A549 (cell line): ENCODE data around the gene ACVRL1. TPM values are rescaled to one million over a fixed set of nuclear protein-coding genes. Genes with fewer than 3 reads are reported as not detected.

ENCODE experiments used
- ATAC-seq, 2 experiments: fragments of 200-7000 bp in 1 of 2; fragments of >200 bp in 1 of 2; cut with Nextera tagmentation in 1 of 2; cut with Tn5 transposase in 1 of 2; 3 replicates each; pipeline versions ENCODE4 v1.8.0 to v1.9.1; 2018 to 2020; ENCODE audit warnings: mild to moderate bottlenecking in 1 of 2, moderate library complexity in 1 of 2
- CTCF ChIA-PET: fragments of 300-600 bp; sonication (Branson Sonifier 250); formaldehyde crosslinking; extraction: SDS; loops from one replicate; lab custom pipeline; 2021; ENCODE audit warnings: antibody characterized with exemption, inconsistent platforms; lab: Yijun Ruan, JAX
- POLR2A ChIA-PET: fragments of 350-600 bp; formaldehyde crosslinking; extraction: SDS; loops from one replicate; lab custom pipeline; 2021; ENCODE audit warnings: antibody characterized with exemption, inconsistent platforms; lab: Yijun Ruan, JAX
- DNase-seq, 2 experiments: peaks; one replicate each; pipeline versions ENCODE4 v3.0.0 to v3.0.0-alpha.2; 2011 to 2016; ENCODE audit warnings: low read depth in 1 of 2, low spot score in 1 of 2
- FAIRE-seq: peaks from 2 replicates; lab custom pipeline; 2011; peaks lifted over from hg19 to GRCh38; lab: Jason Lieb, UNC
- H3K27ac ChIP-seq, 2 experiments: fragments of >200 bp; sonication (Bioruptor Twin); formaldehyde crosslinking; 3 replicates each; pipeline ENCODE4 v1.5.1; 2016 to 2017
- H3K4me1 ChIP-seq: fragments of >200 bp; sonication (Bioruptor Twin); formaldehyde crosslinking; 3 replicates; pipeline ENCODE4 v1.6.1; 2016
- H3K4me2 ChIP-seq: fragments of >200 bp; sonication (Bioruptor Twin); formaldehyde crosslinking; 3 replicates; pipeline ENCODE4 v1.6.1; 2016
- H3K4me3 ChIP-seq: fragments of >200 bp; sonication (Bioruptor Twin); formaldehyde crosslinking; 3 replicates; pipeline ENCODE4 v1.5.1; 2016
- H3K9me3 ChIP-seq: fragments of >200 bp; sonication (Bioruptor Twin); formaldehyde crosslinking; 3 replicates; pipeline ENCODE4 v1.6.1; 2016
- CEBPB ChIP-seq, 2 experiments: fragments of >200 bp in 1 of 2; sonication (Bioruptor Twin) in 1 of 2; formaldehyde crosslinking in 1 of 2; IDR thresholded peaks; 2 replicates each; pipeline ENCODE4 v1.6.1; 2012 to 2016
- CHD2 ChIP-seq: fragments of 150-350 bp; IDR thresholded peaks from 2 replicates; pipeline ENCODE4 v1.6.1; 2014; ENCODE audit warnings: low read length; ENCODE audit not compliant: partially characterized antibody
- E2F6 ChIP-seq: IDR thresholded peaks from 2 replicates; pipeline ENCODE4 v1.6.1; 2012; ENCODE audit warnings: low read depth, borderline replicate concordance
- ELK1 ChIP-seq: fragments of 150-350 bp; IDR thresholded peaks from 2 replicates; pipeline ENCODE4 v1.6.1; 2014; ENCODE audit warnings: low read depth, mild to moderate bottlenecking, low read length
- ESRRA ChIP-seq: fragments of 150-350 bp; IDR thresholded peaks from 2 replicates; pipeline ENCODE4 v1.6.1; 2014; ENCODE audit warnings: mild to moderate bottlenecking, low read length, borderline replicate concordance
- FOSB ChIP-seq: fragments of 250-450 bp; sonication (Bioruptor Pico); IDR thresholded peaks from 2 replicates; pipeline ENCODE4 v1.5.0; 2020; ENCODE audit warnings: mild to moderate bottlenecking, moderate library complexity
- FOSL2 ChIP-seq, 2 experiments: fragments of 450-650 bp in 1 of 2; fragments of >200 bp in 1 of 2; sonication (Bioruptor Twin) in 1 of 2; formaldehyde crosslinking; IDR thresholded peaks; 2 replicates each; pipeline versions ENCODE4 v1.5.0 to v1.6.1; 2016 to 2020; ENCODE audit warnings: mild to moderate bottlenecking in 1 of 2, moderate library complexity in 1 of 2
- FOXS1 ChIP-seq: fragments of 250-450 bp; sonication (Bioruptor Pico); IDR thresholded peaks from 2 replicates; pipeline ENCODE4 v1.5.0; 2020; ENCODE audit warnings: mild to moderate bottlenecking, moderate library complexity
- HES2 ChIP-seq: fragments of >200 bp; sonication (Bioruptor Twin); formaldehyde crosslinking; IDR thresholded peaks from 2 replicates; pipeline ENCODE4 v1.6.1; 2016
- HEYL ChIP-seq: fragments of 250-450 bp; sonication (Bioruptor Pico); IDR thresholded peaks from 2 replicates; pipeline ENCODE4 v1.8.0; 2021; ENCODE audit warnings: mild to moderate bottlenecking, moderate library complexity
- HOXB13 ChIP-seq: fragments of 250-450 bp; sonication (Bioruptor Pico); IDR thresholded peaks from 2 replicates; pipeline ENCODE4 v1.5.0; 2020; ENCODE audit warnings: low read depth, mild to moderate bottlenecking, moderate library complexity
- HOXB5 ChIP-seq: fragments of 250-450 bp; sonication (Bioruptor Pico); IDR thresholded peaks from 2 replicates; pipeline ENCODE4 v1.5.0; 2020; ENCODE audit warnings: mild to moderate bottlenecking, moderate library complexity
- KDM1A ChIP-seq: fragments of 200-600 bp; sonication (generic); IDR thresholded peaks from 2 replicates; pipeline ENCODE4 v1.6.1; 2016; ENCODE audit warnings: low read depth, mild to moderate bottlenecking
- KDM5A ChIP-seq: fragments of 200-600 bp; sonication (generic); IDR thresholded peaks from 2 replicates; pipeline ENCODE4 v1.6.1; 2016; ENCODE audit warnings: antibody characterized with exemption, mild to moderate bottlenecking
- MAZ ChIP-seq: fragments of 150-350 bp; IDR thresholded peaks from 2 replicates; pipeline ENCODE4 v1.6.1; 2014; ENCODE audit warnings: antibody characterized with exemption, low read depth, low read length, borderline replicate concordance
- POLR2A ChIP-seq: IDR thresholded peaks from 2 replicates; pipeline ENCODE4 v1.6.1; 2012; ENCODE audit warnings: mild to moderate bottlenecking, low read length
- POLR2AphosphoS2 ChIP-seq: conservative IDR thresholded peaks from 2 replicates; pipeline ENCODE4 v1.6.1; 2012; ENCODE audit warnings: low read length, improper control_type of control experiment, inconsistent platforms
- RARB ChIP-seq: fragments of 250-450 bp; sonication (Bioruptor Pico); IDR thresholded peaks from 2 replicates; pipeline ENCODE4 v1.8.0; 2021; ENCODE audit warnings: mild to moderate bottlenecking, moderate library complexity
- ZC3H11A ChIP-seq: fragments of 450-650 bp; IDR thresholded peaks from 2 replicates; pipeline ENCODE4 v1.6.1; 2014; ENCODE audit warnings: antibody characterized with exemption, mild to moderate bottlenecking
- ZNF302 ChIP-seq: fragments of 250-450 bp; sonication (Bioruptor Pico); IDR thresholded peaks from 2 replicates; pipeline ENCODE4 v1.9.0; 2021; ENCODE audit warnings: inconsistent platforms, mild to moderate bottlenecking, moderate library complexity
- ZSCAN20 ChIP-seq: fragments of 250-450 bp; sonication (Bioruptor Pico); IDR thresholded peaks from 2 replicates; pipeline ENCODE4 v1.8.0; 2022; ENCODE audit warnings: mild to moderate bottlenecking, moderate library complexity
- WGBS: methylation state at CpG from one replicate; pipeline ENCODE4 v1.1.6; 2017; ENCODE audit errors: missing lambda C conversion rate; 5-methylcytosine and 5-hydroxymethylcytosine counted together
- polyA plus RNA-seq, 4 experiments: library from polyadenylated mRNA; depleted of rRNA in 3 of 4; stranded (reverse); fragments of >200 nt; fragmentation: RNase III in 1 of 4; extraction: RNeasy Plus Mini Kit Qiagen cat#74134 plus additional on column Dnase treatment in 1 of 4; gene quantifications; 2 replicates in 3 of 4; 3 replicates in 1 of 4; pipeline ENCODE4 v1.2.3, GENCODE V29; 2011 to 2017

The ACVRL1 gene
- polyA plus RNA-seq, 2 of the 4 experiments (the other 2 are of a cell fraction): 0.03 TPM; not detected in 1

- ATAC-seq: no peak
Measured at GRCh38 chr12:51960890-51961289, 53.6 kb downstream of the ACVRL1 start.

GRCh38 chr12:51961834-51962233 lies 54.5 kb downstream of the ACVRL1 start:
- 0 out of 3 replicates have a peak overlapping the region, but pooled peaks have one; percentile 27 for H3K4me2 ChIP-seq
- H3K4me3 ChIP-seq: no peak overlapping the region
- no peak for TF ChIP-seq FOSB (CRISPR knock-in tag)
- FAIRE-seq: no peak
- no peak for ATAC-seq
- ChIA-PET POLR2A (interaction anchor here (1.3 kb wide), 1 partner anchor 141 kb away, joined by 4 read pairs; no protein-coding TSS in a partner anchor), CTCF (interaction anchor here (0.8 to 1.6 kb wide), 10 partner anchors 9 to 68 kb away, joined by 3 to 6 read pairs (median 4); no protein-coding TSS in a partner anchor)
- WGBS: 14% methylated on average over 1 of the region's 1 CpG
- peaks cover 10% of the 10 kb centered on the region for H3K4me1 ChIP-seq
- H3K27ac ChIP-seq: no peak overlapping the region
- H3K9me3 ChIP-seq: no peaks in the 10 kb centered on the region
- DNase-seq: no peak

More at GRCh38 chr12:51960890-51961289, 53.6 kb downstream of the ACVRL1 start:
- H3K4me3 ChIP-seq: no peak overlapping the region
- ChIA-PET CTCF (interaction anchor here (0.6 to 1.2 kb wide), 2 partner anchors 37 to 64 kb away, joined by 3 read pairs; no protein-coding TSS in a partner anchor), POLR2A (no interaction called here)
- no peak for DNase-seq
- H3K9me3 ChIP-seq: 0 out of 3 replicates have a peak, but pooled peaks cover 2% of the 10 kb centered on the region
- no peak overlapping the region for H3K4me2 ChIP-seq
- 88% methylated on average over 6 of the region's 6 CpGs for WGBS
- H3K27ac ChIP-seq: no peak overlapping the region
- H3K4me1 ChIP-seq: peaks cover 10% of the 10 kb centered on the region
- TF ChIP-seq ZNF302: no peak
- TF ChIP-seq CEBPB (IDR thresholded peaks at IDR 0.05): no peak
- no peak for TF ChIP-seq ZC3H11A
- TF ChIP-seq HOXB13: no peak
- no peak for TF ChIP-seq ELK1
- no peak for TF ChIP-seq HEYL
- TF ChIP-seq E2F6: no peak
- TF ChIP-seq POLR2A: no peak
- no peak for TF ChIP-seq FOSB (CRISPR knock-in tag)
- TF ChIP-seq CHD2: no peak
- no peak for TF ChIP-seq MAZ
- no peak for TF ChIP-seq KDM5A
- TF ChIP-seq, all 56 proteins: peak for 0
- no peak for FAIRE-seq

GRCh38 chr12:51962737-51963136 lies 55.4 kb downstream of the ACVRL1 start:
- no peak for TF ChIP-seq POLR2A
- no peak for TF ChIP-seq POLR2AphosphoS2
- no peak for TF ChIP-seq KDM1A
- no peak for TF ChIP-seq ZSCAN20 (CRISPR knock-in tag)
- TF ChIP-seq HEYL: no peak
- no peak for TF ChIP-seq FOSL2 (IDR thresholded peaks at IDR 0.05)
- no peak for TF ChIP-seq FOSL2 (CRISPR knock-in tag; IDR thresholded peaks at IDR 0.05)
- TF ChIP-seq HES2: no peak
- no peak for TF ChIP-seq CHD2
- TF ChIP-seq HOXB5 (CRISPR knock-in tag): no peak
- TF ChIP-seq FOSB (CRISPR knock-in tag): no peak
- no peak for TF ChIP-seq RARB (CRISPR knock-in tag)
- TF ChIP-seq ESRRA: no peak
- TF ChIP-seq MAZ: no peak
- no peak for TF ChIP-seq FOXS1
- FAIRE-seq (no peak), DNase-seq (no peak), ATAC-seq (no peak)
- Histone ChIP-seq H3K9me3 (no peaks in the 10 kb centered on the region), H3K4me3 (no peak overlapping the region), H3K4me1 (peaks cover 10% of the 10 kb centered on the region), H3K4me2 (no peak overlapping the region), H3K27ac (no peak overlapping the region)
- ChIA-PET POLR2A (interaction anchor here (1.3 kb wide), 1 partner anchor 142 kb away, joined by 4 read pairs; no protein-coding TSS in a partner anchor), CTCF (interaction anchor here (1.0 to 1.6 kb wide), 9 partner anchors 8 to 69 kb away, joined by 3 to 6 read pairs (median 4); no protein-coding TSS in a partner anchor)
- WGBS: 94% methylated on average over 3 of the region's 3 CpGs
